Left forelimb (tissue), 1 donor: ENCODE measurements around the gene SLC66A1.

Source experiments
- DNase-seq: peaks from one replicate; pipeline ENCODE4 v3.0.0-alpha.2; 2018; ENCODE audit warnings: low spot score

Gene SLC66A1

GRCh38 chr1:19305880-19306279 is 6.2 kb upstream of the SLC66A1 start:
- no peak for DNase-seq

DNA sequence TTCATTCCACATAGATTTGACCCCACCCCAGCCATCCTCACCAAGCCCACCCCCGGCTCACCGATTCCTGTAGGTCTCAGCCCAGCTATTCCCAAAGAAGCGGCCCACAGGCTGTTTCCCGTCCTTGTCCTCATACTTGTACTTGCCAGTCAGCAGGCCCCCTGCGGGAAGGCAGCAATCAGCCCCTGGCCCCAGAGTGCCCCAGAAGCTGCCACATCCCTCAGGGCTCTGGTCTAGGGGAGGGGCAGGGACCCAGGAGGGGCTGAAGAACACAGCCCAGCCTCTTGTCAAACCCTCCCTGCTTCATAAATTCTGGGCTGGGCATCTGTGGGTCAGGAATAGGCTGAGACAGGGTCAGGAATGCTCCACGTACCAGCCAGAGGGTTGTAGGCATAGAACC is 5.2 kb upstream of the SLC66A1 start:
- no peak for DNase-seq

GRCh38 chr1:19307794-19308508 is 4.2 kb upstream of the SLC66A1 start:
- DNase-seq, result no peak

- no peak for DNase-seq
These were observed 3.6 kb upstream of the SLC66A1 start for GRCh38 chr1:19308509-19308907.

DNA sequence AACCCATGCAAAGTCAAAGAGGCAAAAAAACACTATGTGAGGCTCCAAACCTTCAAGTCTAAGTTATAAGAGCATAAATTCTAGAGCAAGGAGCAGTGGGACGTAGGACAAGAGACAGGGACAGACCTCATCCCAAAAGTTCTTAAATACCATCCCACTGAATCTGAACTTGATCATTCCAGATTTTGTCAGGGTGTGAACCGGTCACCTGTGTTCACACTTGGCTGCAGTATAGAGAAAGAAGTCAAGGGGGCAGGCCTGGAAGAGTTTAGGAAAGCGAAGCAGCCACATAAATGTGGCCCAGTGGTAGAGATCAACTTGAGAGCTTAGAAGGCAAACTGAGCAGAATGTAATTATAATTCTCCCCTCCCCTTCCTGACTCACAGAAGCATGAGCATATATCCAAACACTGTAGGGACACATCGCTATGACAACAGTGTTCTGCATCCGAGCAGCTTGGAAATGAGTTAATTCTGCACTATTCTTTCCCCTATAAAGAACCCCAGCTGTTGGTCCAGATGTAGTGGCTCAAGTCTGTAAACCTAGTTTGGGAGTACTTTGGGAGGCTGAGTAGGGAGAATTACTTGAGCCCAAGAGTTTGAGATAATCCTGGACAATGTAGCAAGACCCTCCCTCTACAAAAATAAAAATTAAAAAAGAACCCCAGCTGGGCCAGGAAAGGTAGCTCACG is 2.9 kb upstream of the SLC66A1 start:
- DNase-seq, result no peak

- DNase-seq, result no peak
These were observed 2.1 kb upstream of the SLC66A1 start for GRCh38 chr1:19310061-19310460.

GRCh38 chr1:19310720-19311502 is 1.2 kb upstream of the SLC66A1 start:
- DNase-seq, result no peak

DNA sequence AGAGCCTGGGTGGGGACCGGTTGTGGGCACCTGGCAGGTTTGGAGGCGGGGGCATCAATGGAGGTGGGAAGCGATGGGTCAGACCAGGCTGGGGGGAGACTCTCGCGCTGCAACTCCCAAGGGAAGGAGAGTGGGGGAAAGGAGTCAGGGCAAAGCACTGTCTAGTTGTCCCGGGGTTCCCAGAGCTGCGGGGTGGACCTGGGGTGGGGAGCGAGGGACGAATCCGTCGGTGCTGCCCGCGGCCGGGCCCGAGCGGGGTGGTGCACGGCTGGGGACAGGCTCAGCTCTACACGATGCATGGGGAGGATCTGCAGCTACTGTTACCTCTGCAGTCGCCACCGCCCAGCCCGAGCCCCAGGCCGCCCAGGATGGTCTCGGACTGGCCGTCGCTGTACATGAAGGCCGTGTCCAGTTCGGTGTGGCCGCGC is 609 bp upstream of the SLC66A1 start:
- DNase-seq, result no peak

DNA sequence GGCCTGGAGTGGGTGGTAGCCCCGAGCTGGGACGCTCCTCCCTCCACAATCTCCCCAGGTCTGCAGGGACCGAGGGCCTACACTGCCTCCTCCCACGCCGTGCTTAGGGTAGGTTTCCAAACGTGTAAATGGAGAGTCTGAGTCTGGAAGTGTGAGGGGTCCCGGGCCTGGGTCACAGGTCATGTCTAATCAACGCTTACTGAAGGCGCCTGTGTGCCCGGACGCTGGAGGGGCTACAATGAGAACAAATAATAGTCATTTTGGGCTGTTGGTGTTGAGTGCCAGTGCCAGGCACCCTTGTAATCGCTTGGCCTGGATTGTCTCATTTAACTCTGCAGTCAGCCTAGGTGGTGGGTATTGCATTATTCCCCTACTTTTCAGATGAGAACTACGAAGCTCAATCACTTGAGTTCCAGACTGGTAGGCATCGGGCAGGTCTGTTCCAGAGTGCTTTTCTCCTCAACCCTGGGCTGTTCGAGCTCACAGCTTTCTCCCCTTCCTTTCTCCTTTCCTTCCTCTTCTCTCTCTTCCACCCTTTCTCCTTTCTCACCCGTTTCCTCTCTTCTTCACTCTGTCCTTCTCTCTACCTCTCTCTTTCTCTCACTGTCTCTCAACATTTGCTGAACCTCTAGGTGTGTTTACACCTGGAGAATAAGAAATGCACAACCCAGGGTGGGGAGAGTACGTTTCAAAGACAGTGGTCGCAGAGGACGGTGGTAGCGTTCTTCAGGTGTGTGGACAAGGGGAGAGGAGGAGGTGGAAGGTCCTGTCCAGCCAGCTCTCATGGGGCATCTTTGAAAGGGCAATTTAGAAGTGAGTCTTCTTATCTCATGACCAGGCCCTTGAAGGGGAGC is 883 bp downstream of the SLC66A1 start:
- no peak for DNase-seq

DNA sequence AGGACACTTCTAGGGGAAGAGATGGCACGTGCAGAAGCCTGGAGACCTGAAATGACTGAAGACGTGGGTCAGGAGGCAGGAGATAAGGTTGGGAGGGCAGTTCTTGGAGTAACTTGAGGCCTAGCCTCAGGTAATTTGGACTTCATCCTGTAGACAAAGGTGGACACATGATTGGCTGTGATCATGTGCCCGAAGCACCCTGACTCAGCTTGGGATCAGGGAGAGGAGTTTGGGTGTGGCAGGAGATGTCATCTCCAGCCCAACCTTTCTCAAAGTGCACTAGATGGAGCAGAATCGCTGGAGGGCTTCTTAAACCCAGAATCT is 1.5 kb downstream of the SLC66A1 start:
- DNase-seq, result no peak

- no peak for DNase-seq
These were observed 2.1 kb downstream of the SLC66A1 start for GRCh38 chr1:19313961-19314882.

GRCh38 chr1:19315378-19316198 is 3.5 kb downstream of the SLC66A1 start:
- DNase-seq, result no peak

GRCh38 chr1:19317126-19317910 is 5.2 kb downstream of the SLC66A1 start:
- DNase-seq, result no peak

- DNase-seq, result no peak
These were observed 7.1 kb downstream of the SLC66A1 start for GRCh38 chr1:19319196-19319595.

GRCh38 chr1:19321071-19321470 is 8.9 kb downstream of the SLC66A1 start:
- no peak for DNase-seq

- no peak for DNase-seq
These were observed 10.4 kb downstream of the SLC66A1 start for GRCh38 chr1:19322481-19322880.

DNA sequence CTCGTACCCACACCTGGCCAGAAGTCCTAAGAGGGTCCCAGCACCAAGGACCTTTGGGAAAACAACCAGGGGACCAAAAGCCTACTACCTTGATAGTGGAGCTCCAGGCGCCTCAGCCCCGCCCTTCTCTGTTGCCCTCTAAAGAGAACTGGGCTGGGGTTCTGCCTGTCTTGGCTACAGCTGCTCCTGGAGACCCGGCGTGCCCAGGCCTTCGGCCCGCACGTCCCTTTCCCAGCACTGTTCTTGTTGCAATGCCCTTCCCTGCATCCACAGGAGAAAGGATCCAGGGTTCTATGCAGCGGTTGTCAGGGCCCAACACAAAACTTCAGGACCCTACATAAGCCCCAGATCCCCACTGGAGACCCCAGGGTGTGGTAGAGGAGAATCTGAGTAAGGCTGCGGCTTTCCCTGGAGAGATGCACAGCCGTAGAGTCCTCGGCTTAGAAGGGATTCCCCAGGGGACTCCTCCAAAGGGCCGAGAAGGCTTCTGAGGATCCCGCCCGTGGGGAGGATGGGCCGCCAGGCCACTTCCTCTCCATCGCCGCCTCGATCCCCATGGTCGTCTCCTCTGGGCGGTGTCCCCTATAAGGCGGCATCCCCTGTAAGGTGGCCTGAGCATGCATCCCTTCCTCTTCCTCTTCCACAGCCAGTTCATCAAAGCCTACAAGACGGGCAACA is 12.0 kb downstream of the SLC66A1 start:
- DNase-seq, result no peak

DNA sequence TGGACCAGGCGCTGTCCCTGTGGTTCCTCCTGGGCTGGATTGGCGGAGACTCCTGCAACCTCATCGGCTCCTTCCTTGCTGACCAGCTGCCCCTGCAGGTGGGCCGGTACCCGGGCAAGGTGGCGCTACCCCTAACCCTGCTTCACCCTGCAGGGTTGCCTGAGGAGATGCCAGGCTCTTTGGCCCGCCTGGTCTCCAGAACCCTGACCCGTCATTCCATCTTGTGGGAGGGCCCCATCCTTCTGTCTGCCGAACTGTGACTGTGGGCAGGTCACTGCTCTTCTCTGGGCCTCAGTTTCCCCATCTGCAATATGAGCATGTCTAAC is 12.5 kb downstream of the SLC66A1 start:
- DNase-seq, result no peak

- DNase-seq, result no peak
These were observed 13.3 kb downstream of the SLC66A1 start for GRCh38 chr1:19325368-19325957.
